Measurements from ENCODE around the gene IL16. TPM values are rescaled to one million over a fixed set of nuclear protein-coding genes. Genes with fewer than 3 reads are reported as not detected.
"Not testable (repeated sequence)": the region's sequence is repeated elsewhere in the genome, so short reads cannot be mapped to it uniquely, and the experiment has no call there.

Gene IL16
- total RNA-seq, 3 donors from 2014 or later (not counting 1 experiment from before 2014, with no cell fraction given): 98.1 to 153 (median 114) TPM

- Mint-ChIP-seq H3K36me3 (no peaks in the 10 kb centered on the region), H3K9me3 (no peaks in the 10 kb centered on the region), H3K27ac (no peak overlapping the region), H3K27me3 (ENCODE audit: low read depth in 2 of 2) (no peaks in the 10 kb centered on the region), H3K4me1 (peaks cover 4 to 5% of the 10 kb centered on the region in 2 donors), H3K4me3 (no peak overlapping the region)
- Histone ChIP-seq H3K4me3 (ENCODE audit: low read length) (no peak overlapping the region), H3K27ac (ENCODE audit: low read length) (no peak overlapping the region), H3K9me3 (ENCODE audit: control insufficient read depth, insufficient read depth, low read length) (no peaks in the 10 kb centered on the region), H3K4me1 (ENCODE audit: control insufficient read depth, insufficient read depth, low read length) (peaks cover 6% of the 10 kb centered on the region), H3K36me3 (ENCODE audit: control insufficient read depth, insufficient read depth, low read length) (no peaks in the 10 kb centered on the region), H3K27me3 (ENCODE audit: control insufficient read depth, insufficient read depth, low read length) (no peaks in the 10 kb centered on the region)
- DNase-seq (no peak), ATAC-seq (no peak)
- 92% methylated on average over 2 of the region's 2 CpGs for WGBS (ENCODE audit: insufficient coverage)
- intact Hi-C loops (cut with micrococcal nuclease): no loop called here
- no peak for TF ChIP-seq CTCF (IDR thresholded peaks at IDR 0.05)
These were observed 132.8 kb downstream of the IL16 start for GRCh38 chr15:81329446-81329845.

DNA sequence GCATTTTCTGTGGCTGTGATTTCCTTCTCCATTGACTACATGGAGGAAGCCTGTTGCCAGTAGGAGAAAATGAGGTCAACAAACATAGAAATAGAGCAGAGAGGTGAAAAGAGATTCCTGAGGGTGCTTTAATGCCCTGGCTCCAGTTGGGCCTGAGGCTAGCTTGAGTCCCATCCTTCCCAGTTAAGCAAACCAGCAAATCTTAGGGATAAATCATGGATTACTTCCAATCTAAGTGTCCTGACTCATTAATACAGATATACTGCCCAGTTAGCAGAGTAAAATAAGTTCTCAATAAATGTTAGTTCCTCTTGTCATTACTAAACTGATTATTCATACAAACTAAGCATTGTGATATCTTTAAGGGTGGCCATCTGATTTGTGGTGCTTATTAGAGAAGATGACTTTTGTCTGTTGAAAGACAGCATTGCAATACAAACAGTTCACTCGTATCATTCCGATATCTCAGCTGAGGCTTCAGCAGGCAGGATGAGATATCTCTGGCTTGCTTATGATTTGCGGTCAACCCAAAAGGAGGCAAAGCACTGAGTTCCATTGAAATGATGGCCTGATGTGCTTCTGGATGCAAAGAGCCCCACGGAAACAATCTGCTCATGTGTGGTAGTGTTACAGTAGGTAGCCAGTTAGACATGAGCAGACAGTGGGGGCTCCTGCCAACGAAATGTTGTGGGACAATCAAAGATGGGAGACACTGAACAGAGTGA, 133.8 kb downstream of the IL16 start:
- no peaks in the 10 kb centered on the region for H3K4me1 ChIP-seq (ENCODE audit: control insufficient read depth, insufficient read depth, low read length)
- no peak overlapping the region for H3K4me3 Mint-ChIP-seq
- 87% methylated on average over 5 of the region's 5 CpGs for WGBS (ENCODE audit: insufficient coverage)
- H3K27me3 Mint-ChIP-seq (ENCODE audit: low read depth in 2 of 2): no peaks in the 10 kb centered on the region
- H3K27ac Mint-ChIP-seq: no peak overlapping the region
- no peak overlapping the region for H3K27ac ChIP-seq (ENCODE audit: low read length)
- intact Hi-C loops (cut with micrococcal nuclease): no loop called here
- H3K27me3 ChIP-seq (ENCODE audit: control insufficient read depth, insufficient read depth, low read length): no peaks in the 10 kb centered on the region
- ATAC-seq: no peak
- H3K36me3 Mint-ChIP-seq: no peaks in the 10 kb centered on the region
- no peaks in the 10 kb centered on the region for H3K4me1 Mint-ChIP-seq
- H3K9me3 ChIP-seq (ENCODE audit: control insufficient read depth, insufficient read depth, low read length): no peaks in the 10 kb centered on the region
- H3K4me3 ChIP-seq (ENCODE audit: low read length): no peak overlapping the region
- no peaks in the 10 kb centered on the region for H3K9me3 Mint-ChIP-seq
- TF ChIP-seq CTCF (IDR thresholded peaks at IDR 0.05): no peak
- DNase-seq: no peak
- no peaks in the 10 kb centered on the region for H3K36me3 ChIP-seq (ENCODE audit: control insufficient read depth, insufficient read depth, low read length)

DNA sequence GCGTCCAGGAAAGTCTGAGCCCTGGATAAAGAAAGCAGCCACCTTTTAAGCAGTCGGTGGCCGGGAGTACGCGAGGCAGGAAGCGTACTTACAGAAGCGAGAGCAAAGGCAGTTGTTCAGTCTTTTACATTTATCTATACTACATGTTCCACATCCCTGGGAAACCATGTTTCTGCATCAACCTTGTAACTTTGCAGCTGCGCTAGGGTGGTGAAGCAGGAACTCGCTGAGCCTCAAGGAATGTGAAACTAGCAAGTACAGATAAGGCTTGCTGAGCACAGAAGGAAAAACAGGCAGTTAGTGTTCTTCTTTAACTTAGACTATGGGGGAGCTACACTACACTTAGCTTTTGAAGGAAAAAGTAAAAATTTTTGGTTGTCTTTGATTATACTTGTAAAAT, 134.5 kb downstream of the IL16 start:
- H3K4me1 Mint-ChIP-seq; DNase-seq; H3K36me3 Mint-ChIP-seq; ATAC-seq; H3K4me1 ChIP-seq (ENCODE audit: control insufficient read depth, insufficient read depth, low read length); H3K36me3 ChIP-seq (ENCODE audit: control insufficient read depth, insufficient read depth, low read length); H3K27me3 Mint-ChIP-seq (ENCODE audit: low read depth in 2 of 2); H3K27ac Mint-ChIP-seq; H3K9me3 ChIP-seq (ENCODE audit: control insufficient read depth, insufficient read depth, low read length); H3K27me3 ChIP-seq (ENCODE audit: control insufficient read depth, insufficient read depth, low read length); H3K9me3 Mint-ChIP-seq; H3K4me3 Mint-ChIP-seq; H3K4me3 ChIP-seq (ENCODE audit: low read length); H3K27ac ChIP-seq (ENCODE audit: low read length); intact Hi-C loops (cut with micrococcal nuclease): not testable (repeated sequence)
- WGBS (ENCODE audit: insufficient coverage): 60% methylated on average over 9 of the region's 9 CpGs

- TF ChIP-seq CTCF (IDR thresholded peaks at IDR 0.05): no peak
- WGBS (ENCODE audit: insufficient coverage): 92% methylated on average over 15 of the region's 15 CpGs
- Mint-ChIP-seq H3K27ac (no peak overlapping the region), H3K36me3 (no peaks in the 10 kb centered on the region), H3K4me1 (no peaks in the 10 kb centered on the region), H3K9me3 (no peaks in the 10 kb centered on the region), H3K4me3 (no peak overlapping the region), H3K27me3 (ENCODE audit: low read depth in 2 of 2) (no peaks in the 10 kb centered on the region)
- no peak overlapping the region for H3K4me3 ChIP-seq (ENCODE audit: low read length)
- H3K9me3 ChIP-seq (ENCODE audit: control insufficient read depth, insufficient read depth, low read length): no peaks in the 10 kb centered on the region
- H3K4me1 ChIP-seq (ENCODE audit: control insufficient read depth, insufficient read depth, low read length): no peaks in the 10 kb centered on the region
- DNase-seq: no peak
- no peaks in the 10 kb centered on the region for H3K27me3 ChIP-seq (ENCODE audit: control insufficient read depth, insufficient read depth, low read length)
- intact Hi-C loops (cut with micrococcal nuclease): no loop called here
- H3K27ac ChIP-seq (ENCODE audit: low read length): no peak overlapping the region
- ATAC-seq: no peak
- no peaks in the 10 kb centered on the region for H3K36me3 ChIP-seq (ENCODE audit: control insufficient read depth, insufficient read depth, low read length)
These were observed 134.9 kb downstream of the IL16 start for GRCh38 chr15:81331600-81331999.

All from natural killer cell (primary cell).